AG04450 (cell line): Measurements from ENCODE around the gene PPFIA4. TPM values are rescaled to one million over a fixed set of nuclear protein-coding genes. Genes with fewer than 3 reads are reported as not detected.

Experiments
- CTCF ChIA-PET: fragments of 300-600, 350-600 bp; formaldehyde crosslinking; extraction: SDS; loops from one replicate; lab custom pipeline; 2022; ENCODE audit warnings: antibody characterized with exemption, inconsistent platforms; lab: Charles Lee
- POLR2A ChIA-PET: fragments of 350-600 bp; formaldehyde crosslinking; extraction: SDS; loops from one replicate; lab custom pipeline; 2021; ENCODE audit warnings: antibody characterized with exemption, inconsistent platforms; lab: Yijun Ruan, JAX
- DNase-seq: peaks from one replicate; pipeline ENCODE4 v3.0.0-alpha.2; 2011; ENCODE audit warnings: low read depth, low spot score
- H3K27ac ChIP-seq: one replicate; pipeline ENCODE4 v1.5.1; 2012; ENCODE audit warnings: low read depth, low read length, control low read depth
- H3K27me3 ChIP-seq: one replicate; pipeline ENCODE4 v1.6.0; 2012; ENCODE audit warnings: low read length; ENCODE audit not compliant: control insufficient read depth, insufficient read depth
- H3K4me3 ChIP-seq: 2 replicates; pipeline ENCODE4 v1.5.1; 2011; ENCODE audit warnings: mild to moderate bottlenecking, low read depth, low read length, control low read depth
- H3K9me3 ChIP-seq: 2 replicates; pipeline ENCODE4 v1.5.1; 2012; ENCODE audit warnings: low read length; ENCODE audit not compliant: control insufficient read depth, insufficient read depth
- CTCF ChIP-seq: IDR thresholded peaks from 2 replicates; pipeline ENCODE4 v1.5.1; 2011; ENCODE audit warnings: low read depth, low read length, control low read depth, inconsistent platforms
- polyA plus RNA-seq: library from polyadenylated mRNA; depleted of rRNA; stranded (reverse); fragments of >200 nt; gene quantifications from 2 replicates; pipeline ENCODE4 v1.2.3, GENCODE V29; 2011

The PPFIA4 gene
- polyA plus RNA-seq, 1 experiment: 0.82 TPM

GRCh38 chr1:203117611-203118575 is 91.6 kb downstream of the PPFIA4 start:
- peak; percentile 21 for DNase-seq
- TF ChIP-seq CTCF: peak; percentile 85
- no peak overlapping the region for H3K27ac ChIP-seq
- H3K9me3 ChIP-seq: no peaks in the 10 kb centered on the region; the same call in 1 of the 2 replicates
- CTCF ChIA-PET: interaction anchor here (0.7 to 10.6 kb wide), 37 partner anchors 9 to 169 kb away, joined by 3 to 253 read pairs (median 5); partner anchors contain the start of gene ADORA1
- H3K4me3 ChIP-seq: no peak overlapping the region
- peaks cover 50% of the 10 kb centered on the region for H3K27me3 ChIP-seq
- POLR2A ChIA-PET: interaction anchor here (1.2 to 1.4 kb wide), 2 partner anchors 98 to 151 kb away, joined by 4 to 7 read pairs; no protein-coding TSS in a partner anchor

- POLR2A ChIA-PET: no interaction called here
- Histone ChIP-seq H3K4me3 (no peak overlapping the region), H3K27ac (no peak overlapping the region), H3K27me3 (peaks cover 69% of the 10 kb centered on the region), H3K9me3 (no peaks in the 10 kb centered on the region; the same call in 1 of the 2 replicates)
- CTCF ChIA-PET: interaction anchor here (0.6 to 10.6 kb wide), 8 partner anchors 12 to 154 kb away, joined by 3 to 253 read pairs (median 4); no protein-coding TSS in a partner anchor
- DNase-seq: no peak
- no peak for TF ChIP-seq CTCF
These were observed 94.2 kb downstream of the PPFIA4 start for GRCh38 chr1:203120325-203121153.

DNA sequence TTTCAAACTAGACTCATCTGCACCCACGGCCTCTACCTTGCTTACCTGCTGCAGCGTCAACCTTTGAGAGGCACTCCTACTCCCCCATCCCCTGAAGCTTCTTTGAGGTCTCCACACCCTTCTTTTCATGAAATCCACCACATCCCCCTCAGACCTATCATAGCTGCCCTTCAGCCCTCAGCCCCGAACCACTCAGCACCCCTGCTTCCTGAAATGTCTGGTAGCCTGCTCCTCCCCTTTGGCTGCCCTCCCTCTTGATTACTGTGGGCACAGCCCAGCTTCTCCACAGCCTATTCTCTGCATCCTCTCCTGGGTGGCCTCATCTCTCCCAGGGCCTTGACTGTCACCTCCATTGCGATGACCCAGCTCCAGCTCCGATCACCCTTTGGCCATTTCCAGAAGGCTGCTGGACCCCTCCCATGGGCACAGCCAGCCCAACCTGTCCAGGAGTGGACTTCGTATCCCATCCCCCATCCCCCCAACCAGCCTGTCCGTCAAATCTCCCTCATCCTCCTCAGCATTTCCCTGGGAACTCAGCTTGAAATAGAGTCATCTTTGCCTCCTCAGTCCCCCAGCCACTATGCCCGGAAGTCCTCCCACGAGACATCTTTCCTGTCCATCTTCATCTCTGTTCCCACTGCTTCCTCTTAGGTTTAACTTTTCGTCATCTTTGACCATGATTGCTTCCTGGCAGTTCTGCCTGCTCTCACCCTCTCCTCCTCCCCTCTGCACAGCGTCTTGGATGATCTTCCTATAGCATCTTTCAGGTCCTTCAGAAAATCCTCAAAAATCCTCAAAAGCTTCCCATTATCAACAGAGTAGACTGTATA is 95.1 kb downstream of the PPFIA4 start:
- H3K27ac ChIP-seq: no peak overlapping the region
- POLR2A ChIA-PET: no interaction called here
- peaks cover 63% of the 10 kb centered on the region for H3K27me3 ChIP-seq
- no peak for TF ChIP-seq CTCF
- H3K9me3 ChIP-seq: no peaks in the 10 kb centered on the region; the same call in 1 of the 2 replicates
- no peak for DNase-seq
- CTCF ChIA-PET: interaction anchor here (0.8 to 10.6 kb wide), 6 partner anchors 12 to 149 kb away, joined by 3 to 253 read pairs (median 19); no protein-coding TSS in a partner anchor
- no peak overlapping the region for H3K4me3 ChIP-seq

- CTCF ChIA-PET: interaction anchor here (6.3 to 10.6 kb wide), 2 partner anchors 93 to 148 kb away, joined by 164 to 253 read pairs; no protein-coding TSS in a partner anchor
- H3K4me3 ChIP-seq: no peak overlapping the region
- no peaks in the 10 kb centered on the region for H3K9me3 ChIP-seq
- H3K27ac ChIP-seq: no peak overlapping the region
- POLR2A ChIA-PET: no interaction called here
- H3K27me3 ChIP-seq: peaks cover 66% of the 10 kb centered on the region
- DNase-seq: no peak
- no peak for TF ChIP-seq CTCF
These were observed 95.9 kb downstream of the PPFIA4 start for GRCh38 chr1:203122159-203122558.
